Activated T-helper 17 cell treated with anti-CD3 and anti-CD28 coated beads, Interleukin-2, amount 50 U/mL, for 72 hours (primary cell): Measurements from ENCODE around the gene MGRN1. TPM values are rescaled to one million over a fixed set of nuclear protein-coding genes. Genes with fewer than 3 reads are reported as not detected.

ENCODE experiments used
- ATAC-seq: fragments of 150-1000 bp; cut with Tn5 transposase; replicated peaks from 2 replicates; pipeline ENCODE4 v1.10.0; 2021; ENCODE audit warnings: mild to moderate bottlenecking, moderate library complexity
- H3K27ac Mint-ChIP-seq: one replicate; pipeline ENCODE4 v1.8.0; 2022; ENCODE audit warnings: mixed read lengths
- H3K27me3 Mint-ChIP-seq: one replicate; pipeline ENCODE4 v1.8.0; 2022; ENCODE audit warnings: mixed read lengths
- H3K36me3 Mint-ChIP-seq: one replicate; pipeline ENCODE4 v1.8.0; 2022; ENCODE audit warnings: low read depth, mild to moderate bottlenecking, mixed read lengths
- H3K4me1 Mint-ChIP-seq: one replicate; pipeline ENCODE4 v1.8.0; 2022; ENCODE audit warnings: mixed read lengths
- H3K4me3 Mint-ChIP-seq: one replicate; pipeline ENCODE4 v1.8.0; 2022; ENCODE audit warnings: mild to moderate bottlenecking, mixed read lengths
- H3K9me3 Mint-ChIP-seq: one replicate; pipeline ENCODE4 v1.8.0; 2022; ENCODE audit warnings: mixed read lengths
- total RNA-seq, 2 donors: library from RNA; stranded (reverse); gene quantifications; one replicate each; pipeline ENCODE4 v1.2.3, GENCODE V29; 2022

The MGRN1 gene
- total RNA-seq, 2 donors from 2014 or later = 63.5 to 66.3 TPM

GRCh38 chr16:4597174-4597573, 27.5 kb upstream of the MGRN1 start:
- H3K27ac Mint-ChIP-seq = no peak overlapping the region
- ATAC-seq = no peak
- H3K27me3 Mint-ChIP-seq = peaks cover 3% of the 10 kb centered on the region
- no peaks in the 10 kb centered on the region for H3K4me1 Mint-ChIP-seq
- no peaks in the 10 kb centered on the region for H3K36me3 Mint-ChIP-seq
- no peaks in the 10 kb centered on the region for H3K9me3 Mint-ChIP-seq
- no peak overlapping the region for H3K4me3 Mint-ChIP-seq

GRCh38 chr16:4599037-4599436, 25.6 kb upstream of the MGRN1 start:
- Mint-ChIP-seq H3K9me3 (no peaks in the 10 kb centered on the region), H3K4me1 (no peaks in the 10 kb centered on the region), H3K4me3 (no peak overlapping the region), H3K36me3 (no peaks in the 10 kb centered on the region), H3K27ac (no peak overlapping the region), H3K27me3 (peaks cover 3% of the 10 kb centered on the region)
- no peak for ATAC-seq

- H3K9me3 Mint-ChIP-seq = no peaks in the 10 kb centered on the region
- H3K36me3 Mint-ChIP-seq = no peaks in the 10 kb centered on the region
- no peak overlapping the region for H3K4me3 Mint-ChIP-seq
- no peaks in the 10 kb centered on the region for H3K4me1 Mint-ChIP-seq
- no peak for ATAC-seq
- no peak overlapping the region for H3K27ac Mint-ChIP-seq
- peaks cover 3% of the 10 kb centered on the region for H3K27me3 Mint-ChIP-seq
Measured at GRCh38 chr16:4599545-4599944, 25.1 kb upstream of the MGRN1 start.

GRCh38 chr16:4601036-4601863, 23.4 kb upstream of the MGRN1 start:
- Mint-ChIP-seq H3K9me3 (no peaks in the 10 kb centered on the region), H3K27me3 (peaks cover 3% of the 10 kb centered on the region), H3K4me3 (no peak overlapping the region), H3K36me3 (no peaks in the 10 kb centered on the region), H3K27ac (no peak overlapping the region), H3K4me1 (no peaks in the 10 kb centered on the region)
- no peak for ATAC-seq

GRCh38 chr16:4601864-4602186, 22.8 kb upstream of the MGRN1 start:
- Mint-ChIP-seq H3K27me3 (peaks cover 3% of the 10 kb centered on the region), H3K27ac (no peak overlapping the region), H3K9me3 (no peaks in the 10 kb centered on the region), H3K4me3 (no peak overlapping the region), H3K36me3 (no peaks in the 10 kb centered on the region), H3K4me1 (no peaks in the 10 kb centered on the region)
- ATAC-seq = no peak

GRCh38 chr16:4602331-4602730, 22.3 kb upstream of the MGRN1 start:
- no peak for ATAC-seq
- Mint-ChIP-seq H3K4me3 (no peak overlapping the region), H3K9me3 (no peaks in the 10 kb centered on the region), H3K36me3 (no peaks in the 10 kb centered on the region), H3K4me1 (no peaks in the 10 kb centered on the region), H3K27me3 (peaks cover 3% of the 10 kb centered on the region), H3K27ac (no peak overlapping the region)

- peaks cover 3% of the 10 kb centered on the region for H3K27me3 Mint-ChIP-seq
- H3K9me3 Mint-ChIP-seq = no peaks in the 10 kb centered on the region
- ATAC-seq = no peak
- H3K27ac Mint-ChIP-seq = no peak overlapping the region
- no peak overlapping the region for H3K4me3 Mint-ChIP-seq
- no peaks in the 10 kb centered on the region for H3K4me1 Mint-ChIP-seq
- H3K36me3 Mint-ChIP-seq = no peaks in the 10 kb centered on the region
Measured at GRCh38 chr16:4603624-4604170, 20.9 kb upstream of the MGRN1 start.

GRCh38 chr16:4604401-4604800, 20.2 kb upstream of the MGRN1 start:
- Mint-ChIP-seq H3K4me1 (no peaks in the 10 kb centered on the region), H3K36me3 (no peaks in the 10 kb centered on the region), H3K9me3 (no peaks in the 10 kb centered on the region), H3K27me3 (peaks cover 3% of the 10 kb centered on the region), H3K27ac (no peak overlapping the region), H3K4me3 (no peak overlapping the region)
- no peak for ATAC-seq

GRCh38 chr16:4606354-4606753, 18.3 kb upstream of the MGRN1 start:
- ATAC-seq = no peak
- H3K9me3 Mint-ChIP-seq = no peaks in the 10 kb centered on the region
- peaks cover 3% of the 10 kb centered on the region for H3K27me3 Mint-ChIP-seq
- no peaks in the 10 kb centered on the region for H3K4me1 Mint-ChIP-seq
- H3K36me3 Mint-ChIP-seq = no peaks in the 10 kb centered on the region
- no peak overlapping the region for H3K27ac Mint-ChIP-seq
- no peak overlapping the region for H3K4me3 Mint-ChIP-seq

GRCh38 chr16:4607841-4608703, 16.6 kb upstream of the MGRN1 start:
- ATAC-seq = no peak
- Mint-ChIP-seq H3K4me1 (no peaks in the 10 kb centered on the region), H3K9me3 (no peaks in the 10 kb centered on the region), H3K36me3 (no peaks in the 10 kb centered on the region), H3K27me3 (no peaks in the 10 kb centered on the region), H3K4me3 (no peak overlapping the region), H3K27ac (no peak overlapping the region)

- Mint-ChIP-seq H3K27me3 (no peaks in the 10 kb centered on the region), H3K4me3 (no peak overlapping the region), H3K9me3 (no peaks in the 10 kb centered on the region), H3K4me1 (no peaks in the 10 kb centered on the region), H3K27ac (no peak overlapping the region), H3K36me3 (no peaks in the 10 kb centered on the region)
- ATAC-seq = no peak
Measured at GRCh38 chr16:4608704-4608980, 16.0 kb upstream of the MGRN1 start.

- no peak for ATAC-seq
- Mint-ChIP-seq H3K27ac (no peak overlapping the region), H3K27me3 (no peaks in the 10 kb centered on the region), H3K4me3 (no peak overlapping the region), H3K9me3 (no peaks in the 10 kb centered on the region), H3K4me1 (no peaks in the 10 kb centered on the region), H3K36me3 (no peaks in the 10 kb centered on the region)
Measured at GRCh38 chr16:4609200-4610010, 15.2 kb upstream of the MGRN1 start.

GRCh38 chr16:4610011-4611005, 14.3 kb upstream of the MGRN1 start:
- no peak overlapping the region for H3K4me3 Mint-ChIP-seq
- H3K27ac Mint-ChIP-seq = no peak overlapping the region
- no peaks in the 10 kb centered on the region for H3K27me3 Mint-ChIP-seq
- H3K9me3 Mint-ChIP-seq = no peaks in the 10 kb centered on the region
- no peaks in the 10 kb centered on the region for H3K36me3 Mint-ChIP-seq
- ATAC-seq = no peak
- no peaks in the 10 kb centered on the region for H3K4me1 Mint-ChIP-seq
